Muscle layer of colon (tissue), 2 donors: ENCODE data around the gene ISCU.
"Not testable (repeated sequence)": the region's sequence is repeated elsewhere in the genome, so short reads cannot be mapped to it uniquely, and the experiment has no call there.

ENCODE experiments used
- H3K27ac ChIP-seq: one replicate; pipeline ENCODE4 v1.7.0; 2013; ENCODE audit warnings: low read depth, mild to moderate bottlenecking, low read length, moderate library complexity
- H3K27me3 ChIP-seq, 2 donors: one replicate each; pipeline ENCODE4 v1.7.0; 2013; ENCODE audit warnings: low read length in 2 of 2, mild to moderate bottlenecking in 2 of 2; ENCODE audit not compliant: insufficient read depth in 2 of 2, control insufficient read depth in 1 of 2
- H3K36me3 ChIP-seq: one replicate; pipeline ENCODE4 v1.7.0; 2013; ENCODE audit warnings: mild to moderate bottlenecking, low read length; ENCODE audit not compliant: insufficient read depth
- H3K4me1 ChIP-seq: one replicate; pipeline ENCODE4 v1.7.0; 2013; ENCODE audit warnings: mild to moderate bottlenecking, low read length; ENCODE audit not compliant: insufficient read depth
- H3K4me3 ChIP-seq, 2 donors: one replicate each; pipeline ENCODE4 v1.7.0; 2013; ENCODE audit warnings: low read length in 2 of 2, low read depth in 1 of 2, mild to moderate bottlenecking in 1 of 2, moderate library complexity in 1 of 2
- H3K9ac ChIP-seq: one replicate; pipeline ENCODE4 v1.7.0; 2013; ENCODE audit warnings: low read length
- H3K9me3 ChIP-seq: one replicate; pipeline ENCODE4 v1.7.0; 2013; ENCODE audit warnings: mild to moderate bottlenecking, low read length
- donor health status: abdominal sarcoma.
- donor health status: Adenocarcinoma of cecum.

The ISCU gene

GRCh38 chr12:108610856-108611605, 48.6 kb downstream of the ISCU start:
- H3K27ac ChIP-seq, result no peak overlapping the region
- no peak overlapping the region for H3K4me3 ChIP-seq
- H3K9ac ChIP-seq, result no peak overlapping the region
- H3K36me3 ChIP-seq, result no peaks in the 10 kb centered on the region
- peaks cover 0 to 7% of the 10 kb centered on the region in 2 donors for H3K27me3 ChIP-seq
- H3K4me1 ChIP-seq, result peaks cover 7% of the 10 kb centered on the region
- no peaks in the 10 kb centered on the region for H3K9me3 ChIP-seq

DNA sequence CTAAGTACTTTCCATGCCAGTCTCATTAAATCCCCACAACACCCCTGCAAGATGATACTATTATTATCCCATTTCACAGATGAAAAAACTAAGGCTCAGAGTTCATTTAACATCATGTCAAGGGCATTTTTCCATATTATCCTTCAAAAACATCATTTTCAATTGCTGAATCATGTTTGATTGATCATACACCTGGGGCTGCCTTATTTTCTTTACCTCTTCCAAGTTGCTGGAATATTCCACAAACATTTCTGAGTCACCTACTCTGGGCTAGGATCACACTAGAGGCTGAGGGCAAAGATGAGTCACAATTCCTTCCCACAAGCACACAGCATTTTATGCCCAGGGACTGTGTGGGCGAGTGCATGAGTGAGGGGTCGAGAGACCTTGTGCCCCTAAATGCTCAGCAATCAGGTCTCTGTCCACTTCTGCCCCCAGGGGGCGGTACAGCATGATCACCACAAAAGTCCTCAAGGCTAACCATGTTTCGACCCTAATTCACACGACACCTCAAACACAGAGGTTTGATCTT, 49.6 kb downstream of the ISCU start:
- Histone ChIP-seq H3K4me3 (no peak overlapping the region), H3K36me3 (no peaks in the 10 kb centered on the region), H3K27me3 (peaks cover 0 to 7% of the 10 kb centered on the region in 2 donors), H3K4me1 (peaks cover 7% of the 10 kb centered on the region), H3K27ac (no peak overlapping the region), H3K9me3 (no peaks in the 10 kb centered on the region), H3K9ac (no peak overlapping the region)

DNA sequence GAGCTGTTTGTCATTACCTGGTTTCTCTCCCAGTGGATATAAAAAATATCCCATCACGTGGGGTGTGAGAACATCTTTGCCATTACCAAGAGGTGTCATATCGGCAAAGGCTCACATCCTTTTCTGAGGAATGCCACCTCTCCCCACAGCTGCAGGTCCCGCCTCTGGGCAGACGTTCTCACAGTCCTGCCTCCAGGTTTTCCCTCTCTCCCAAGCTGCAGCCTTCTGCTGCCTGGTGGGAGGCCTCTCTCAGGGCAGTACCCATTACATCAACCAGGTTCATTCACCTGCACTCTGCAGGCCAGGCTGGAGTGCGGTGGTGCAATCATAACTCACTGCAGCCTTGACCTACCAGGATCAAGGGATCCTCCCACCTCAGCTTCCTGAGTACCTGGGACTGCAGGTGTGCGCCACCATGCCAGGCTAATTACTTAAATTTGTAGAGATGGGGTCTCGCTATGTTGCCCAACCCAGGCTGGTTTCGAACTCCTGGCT, 50.4 kb downstream of the ISCU start:
- Histone ChIP-seq H3K27me3 (peaks cover 0 to 5% of the 10 kb centered on the region in 2 donors), H3K4me3 (no peak overlapping the region), H3K4me1 (peaks cover 12% of the 10 kb centered on the region), H3K9ac (no peak overlapping the region), H3K36me3 (no peaks in the 10 kb centered on the region), H3K27ac (no peak overlapping the region), H3K9me3 (no peaks in the 10 kb centered on the region)

DNA sequence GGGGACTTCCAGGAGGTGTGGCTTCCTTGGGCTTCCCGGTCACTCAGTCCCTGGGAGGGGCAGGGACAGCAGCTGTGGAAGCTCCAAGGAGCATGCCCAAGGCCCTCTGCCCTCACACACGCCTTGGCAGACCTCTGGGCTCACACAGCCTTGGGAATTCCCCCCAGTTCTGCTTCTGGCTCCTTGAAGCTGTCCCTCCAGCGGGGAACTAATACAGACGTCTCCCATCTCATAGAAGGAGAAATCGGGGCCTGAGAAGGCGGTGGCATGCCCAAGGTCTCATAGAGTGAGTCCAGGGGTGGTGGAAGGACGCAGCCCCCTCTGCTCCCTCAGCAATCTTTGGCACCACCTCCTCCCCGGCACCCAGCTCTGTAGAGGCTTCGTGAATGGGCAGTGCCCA, 51.2 kb downstream of the ISCU start:
- Histone ChIP-seq H3K27ac (no peak overlapping the region), H3K4me3 (no peak overlapping the region), H3K9me3 (no peaks in the 10 kb centered on the region), H3K4me1 (peaks cover 19% of the 10 kb centered on the region), H3K27me3 (no peaks in the 10 kb centered on the region), H3K36me3 (no peaks in the 10 kb centered on the region), H3K9ac (no peak overlapping the region)

DNA sequence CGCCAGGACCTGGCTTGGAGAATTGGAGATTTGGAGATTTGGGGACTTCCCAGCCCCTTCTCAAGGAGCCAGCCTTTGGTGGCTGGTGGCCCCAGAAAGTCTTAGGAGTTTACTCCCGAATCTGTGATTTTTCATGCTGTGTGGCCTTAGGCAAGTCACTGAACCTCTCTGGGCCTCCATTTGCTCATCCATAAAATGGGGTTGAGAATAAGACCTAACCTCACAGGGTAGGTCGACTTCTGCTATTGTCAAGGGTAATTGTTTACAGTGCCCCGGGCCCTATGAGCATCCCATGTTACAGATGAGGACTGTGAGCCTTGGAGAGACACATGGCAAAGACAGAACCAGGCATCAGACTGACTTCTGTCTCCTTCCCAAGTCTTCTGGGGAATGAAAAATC, 51.6 kb downstream of the ISCU start:
- no peak overlapping the region for H3K4me3 ChIP-seq
- H3K9ac ChIP-seq, result no peak overlapping the region
- H3K27me3 ChIP-seq, result no peaks in the 10 kb centered on the region
- no peaks in the 10 kb centered on the region for H3K36me3 ChIP-seq
- H3K27ac ChIP-seq, result no peak overlapping the region
- no peaks in the 10 kb centered on the region for H3K9me3 ChIP-seq
- peaks cover 19% of the 10 kb centered on the region for H3K4me1 ChIP-seq

DNA sequence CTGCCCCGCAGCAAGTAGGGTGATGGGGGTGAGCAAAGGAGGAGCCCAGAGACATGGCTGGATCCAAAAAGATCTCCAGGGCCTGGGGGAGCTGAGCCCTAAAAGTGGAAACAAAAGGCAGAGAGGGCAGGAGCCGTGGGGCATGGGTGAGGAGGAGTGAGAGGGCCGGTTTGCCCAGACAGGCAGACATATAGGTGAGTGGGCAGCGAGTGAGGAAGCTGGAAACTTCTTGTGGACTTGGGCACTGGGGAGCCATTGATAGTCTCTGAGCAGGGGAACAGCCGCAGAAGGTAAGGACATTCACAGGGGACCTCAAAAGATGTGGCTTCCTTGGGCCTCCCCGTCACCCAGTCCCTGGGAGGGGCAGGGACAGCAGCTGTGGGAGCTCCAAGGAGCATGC, 52.2 kb downstream of the ISCU start:
- Histone ChIP-seq H3K9me3 (no peaks in the 10 kb centered on the region), H3K4me1 (peaks cover 19% of the 10 kb centered on the region), H3K27ac (no peak overlapping the region)

DNA sequence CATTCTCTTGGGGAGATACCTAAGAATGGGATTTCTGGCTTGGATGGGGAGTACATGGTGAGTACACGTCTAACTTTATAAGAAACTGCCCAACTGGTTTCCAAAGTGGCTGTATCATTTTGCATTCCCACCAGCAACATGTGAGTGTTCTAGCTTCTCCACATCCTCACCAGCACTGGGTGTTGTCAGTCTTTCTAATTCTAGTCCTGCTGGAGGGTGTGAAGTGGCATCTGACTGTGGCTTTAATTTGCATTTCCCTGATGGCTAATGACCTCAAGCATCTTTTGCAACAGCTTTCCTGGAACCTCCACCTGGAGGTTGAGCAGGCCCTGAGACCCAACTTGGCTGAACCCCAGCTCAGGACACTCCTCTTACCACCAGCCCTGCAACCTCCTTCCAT, 53.5 kb downstream of the ISCU start:
- Histone ChIP-seq H3K36me3 (no peaks in the 10 kb centered on the region), H3K9ac (no peak overlapping the region), H3K9me3 (no peaks in the 10 kb centered on the region), H3K27me3 (no peaks in the 10 kb centered on the region), H3K4me1 (peaks cover 13% of the 10 kb centered on the region), H3K27ac (no peak overlapping the region), H3K4me3 (no peak overlapping the region)

More for the DNA sequence above, 52.2 kb downstream of the ISCU start:
- H3K27me3 ChIP-seq, result no peaks in the 10 kb centered on the region
- H3K4me3 ChIP-seq, result no peak overlapping the region
- no peaks in the 10 kb centered on the region for H3K36me3 ChIP-seq
- no peak overlapping the region for H3K9ac ChIP-seq

- Histone ChIP-seq H3K4me3 (no peak overlapping the region), H3K9me3 (no peaks in the 10 kb centered on the region), H3K4me1 (peaks cover 13% of the 10 kb centered on the region), H3K27ac (no peak overlapping the region), H3K36me3 (no peaks in the 10 kb centered on the region), H3K27me3 (no peaks in the 10 kb centered on the region), H3K9ac (no peak overlapping the region)
These were observed 54.0 kb downstream of the ISCU start for GRCh38 chr12:108616359-108616758.

DNA sequence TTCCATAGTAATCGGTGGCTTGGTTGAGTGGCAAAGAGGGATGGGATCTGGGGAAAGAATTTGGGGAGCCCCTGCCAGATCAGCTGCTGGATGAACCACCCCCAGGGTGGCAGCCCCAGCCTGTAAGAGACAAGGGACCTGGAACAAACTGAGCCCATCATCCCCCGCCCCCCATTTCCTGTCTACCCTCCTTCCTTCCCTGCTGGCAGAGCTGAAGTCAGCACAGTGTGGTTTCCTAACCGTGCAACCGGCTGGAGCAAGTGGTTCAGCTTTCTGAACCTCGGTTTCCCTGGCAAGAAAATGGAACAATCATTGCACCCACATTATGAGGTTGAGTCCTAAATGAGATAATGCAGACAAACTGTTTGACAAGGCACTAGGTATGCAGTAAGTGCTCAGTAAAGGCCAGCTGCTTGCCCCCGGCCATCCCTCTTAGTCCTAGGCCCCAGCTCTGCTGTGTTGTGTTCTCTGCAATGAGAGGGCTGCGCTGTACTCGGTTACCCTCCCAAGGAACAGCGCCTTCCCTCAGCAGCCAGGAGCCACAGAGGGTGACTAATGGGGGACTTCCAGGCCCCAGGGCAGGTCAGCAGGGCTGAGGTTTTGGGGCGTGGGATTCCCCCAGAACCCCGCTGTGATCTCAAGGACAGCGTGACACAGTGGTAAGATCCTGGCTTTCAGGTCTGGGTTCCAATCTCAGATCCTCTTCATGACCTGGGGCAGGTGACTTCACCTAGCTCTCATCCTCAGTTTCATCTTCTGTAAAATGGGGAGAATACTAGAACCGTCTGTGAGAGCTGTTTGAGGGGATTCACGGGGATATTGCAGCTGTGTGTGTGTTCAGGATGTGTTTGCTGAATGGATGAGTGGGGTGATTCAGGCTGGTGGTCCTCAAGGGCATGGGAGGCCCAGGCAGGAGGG, 54.8 kb downstream of the ISCU start:
- Histone ChIP-seq H3K4me1 (peaks cover 13% of the 10 kb centered on the region), H3K27me3 (no peaks in the 10 kb centered on the region), H3K9ac (no peak overlapping the region), H3K4me3 (no peak overlapping the region), H3K36me3 (no peaks in the 10 kb centered on the region), H3K9me3 (no peaks in the 10 kb centered on the region), H3K27ac (no peak overlapping the region)

DNA sequence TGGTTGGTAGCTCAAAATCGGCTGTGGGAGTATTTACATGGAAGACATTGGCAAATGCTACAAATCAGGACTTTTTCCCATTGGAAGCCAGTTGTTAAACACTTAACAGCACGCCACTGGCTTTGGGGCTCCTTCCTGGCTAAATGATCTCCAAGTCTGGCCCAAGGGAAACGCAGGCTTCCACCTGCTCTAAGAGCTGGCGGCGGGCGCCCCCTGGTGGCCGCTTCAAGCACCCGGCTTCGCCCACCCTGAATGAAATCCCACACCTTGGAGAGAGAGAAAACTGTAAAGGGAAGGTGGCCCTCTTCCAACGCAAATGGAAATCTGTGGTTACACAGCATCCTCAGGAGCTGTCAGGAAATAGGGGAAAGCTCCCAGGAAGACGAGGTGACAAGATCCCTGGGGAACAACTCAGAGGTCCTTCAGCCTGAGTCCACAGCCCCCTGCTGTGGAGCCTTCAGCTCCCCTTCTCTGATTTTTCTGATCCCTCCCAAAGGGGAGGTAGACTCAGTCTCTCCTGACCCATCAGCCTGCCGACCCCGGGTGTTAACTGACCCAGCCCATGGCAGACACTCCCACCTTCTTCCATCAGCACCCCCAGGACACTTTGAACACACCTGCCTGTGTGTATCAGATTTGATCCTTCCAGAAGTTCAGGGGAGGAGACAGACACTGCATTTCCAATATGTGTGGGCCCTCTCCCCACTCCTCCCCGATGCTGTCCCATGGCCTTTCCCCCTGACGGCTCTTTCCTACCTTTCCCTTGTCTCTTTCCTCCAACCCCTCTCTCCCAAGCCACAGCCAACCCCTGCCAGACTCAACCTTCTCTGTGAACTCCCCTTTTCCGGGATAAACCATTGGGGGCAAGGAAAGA, 55.9 kb downstream of the ISCU start:
- H3K27ac ChIP-seq, result no peak overlapping the region
- no peak overlapping the region for H3K9ac ChIP-seq
- H3K27me3 ChIP-seq, result no peaks in the 10 kb centered on the region
- peaks cover 13% of the 10 kb centered on the region for H3K4me1 ChIP-seq
- H3K36me3 ChIP-seq, result peaks cover under 1% of the 10 kb centered on the region
- H3K4me3 ChIP-seq, result no peak overlapping the region
- H3K9me3 ChIP-seq, result no peaks in the 10 kb centered on the region

DNA sequence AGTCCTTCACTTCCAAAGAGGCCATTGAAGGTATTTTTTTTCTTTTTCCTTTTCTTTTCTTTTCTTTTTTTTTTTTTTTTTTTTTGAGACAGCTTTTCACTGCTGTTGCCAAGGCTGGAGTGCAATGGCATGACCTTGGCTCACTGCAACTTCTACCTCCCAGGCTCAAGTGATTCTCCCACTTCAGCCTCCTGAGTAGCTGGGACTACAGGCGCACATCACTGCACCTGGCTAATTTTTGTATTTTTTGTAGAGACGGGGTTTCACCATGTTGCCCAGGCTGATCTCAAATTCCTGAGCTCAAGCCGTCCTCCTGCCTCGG, 56.5 kb downstream of the ISCU start:
- not testable (repeated sequence) for H3K27ac ChIP-seq, H3K9me3 ChIP-seq, H3K36me3 ChIP-seq, H3K4me3 ChIP-seq, H3K9ac ChIP-seq, H3K27me3 ChIP-seq
- H3K4me1 ChIP-seq, result peaks cover 13% of the 10 kb centered on the region
